ENCODE measurements around the gene YARS1. TPM values are rescaled to one million over a fixed set of nuclear protein-coding genes. Genes with fewer than 3 reads are reported as not detected.
A peak's percentile ranks its signal among the peaks of the same experiment; 100 is the strongest.

Gene YARS1
- polyA plus RNA-seq, 1 donor (not counting 4 experiments of a cell fraction or from before 2014, with no cell fraction given) = 68.4 TPM

- Histone ChIP-seq H3K9me3 (ENCODE audit: control insufficient read depth, low read depth, low read length) (no peaks in the 10 kb centered on the region), H3K36me3 (ENCODE audit: control insufficient read depth in 2 of 2, extremely low read depth in 1 of 2, insufficient read depth in 2 of 2, low read length in 2 of 2) (peaks cover 28 to 37% of the 10 kb centered on the region in 2 experiments), H3K4me2 (ENCODE audit: control insufficient read depth, extremely low read depth, insufficient read depth, low read depth, low read length) (no peak overlapping the region), H3K9me1 (ENCODE audit: control insufficient read depth, extremely low read depth, insufficient read depth, low read length) (no peaks in the 10 kb centered on the region), H3K79me2 (ENCODE audit: control insufficient read depth, insufficient read depth, low read length) (peaks cover 24% of the 10 kb centered on the region), H3K4me3 (ENCODE audit: control insufficient read depth in 2 of 3, extremely low read depth in 1 of 3, insufficient read depth in 2 of 3, low read depth in 1 of 3, low read length in 3 of 3) (no peak overlapping the region), H3K27me3 (ENCODE audit: control insufficient read depth, extremely low read depth, insufficient read depth, low read length) (no peaks in the 10 kb centered on the region), H3K9ac (ENCODE audit: control insufficient read depth, extremely low read depth, insufficient read depth, low read length) (no peak overlapping the region), H2AFZ (ENCODE audit: control insufficient read depth, low read length) (no peak overlapping the region), H3K27ac (ENCODE audit: control insufficient read depth, insufficient read depth, low read length) (no peak overlapping the region), H4K20me1 (ENCODE audit: control insufficient read depth, extremely low read depth, insufficient read depth, low read length) (peaks cover 10% of the 10 kb centered on the region), H3K4me1 (ENCODE audit: control insufficient read depth, extremely low read depth, insufficient read depth, low read length) (peaks cover 48% of the 10 kb centered on the region)
- FAIRE-seq (no peak), DNase-seq (ENCODE audit: low read depth, low spot score) (no peak)
- TF ChIP-seq, protein P1, sequence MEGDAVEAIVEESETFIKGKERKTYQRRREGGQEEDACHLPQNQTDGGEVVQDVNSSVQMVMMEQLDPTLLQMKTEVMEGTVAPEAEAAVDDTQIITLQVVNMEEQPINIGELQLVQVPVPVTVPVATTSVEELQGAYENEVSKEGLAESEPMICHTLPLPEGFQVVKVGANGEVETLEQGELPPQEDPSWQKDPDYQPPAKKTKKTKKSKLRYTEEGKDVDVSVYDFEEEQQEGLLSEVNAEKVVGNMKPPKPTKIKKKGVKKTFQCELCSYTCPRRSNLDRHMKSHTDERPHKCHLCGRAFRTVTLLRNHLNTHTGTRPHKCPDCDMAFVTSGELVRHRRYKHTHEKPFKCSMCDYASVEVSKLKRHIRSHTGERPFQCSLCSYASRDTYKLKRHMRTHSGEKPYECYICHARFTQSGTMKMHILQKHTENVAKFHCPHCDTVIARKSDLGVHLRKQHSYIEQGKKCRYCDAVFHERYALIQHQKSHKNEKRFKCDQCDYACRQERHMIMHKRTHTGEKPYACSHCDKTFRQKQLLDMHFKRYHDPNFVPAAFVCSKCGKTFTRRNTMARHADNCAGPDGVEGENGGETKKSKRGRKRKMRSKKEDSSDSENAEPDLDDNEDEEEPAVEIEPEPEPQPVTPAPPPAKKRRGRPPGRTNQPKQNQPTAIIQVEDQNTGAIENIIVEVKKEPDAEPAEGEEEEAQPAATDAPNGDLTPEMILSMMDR (optimal IDR thresholded peaks at IDR 0.05 in 1 of 3, IDR thresholded peaks at IDR 0.05 in 1 of 3, conservative IDR thresholded peaks at IDR 0.05 in 1 of 3; ENCODE audit: extremely low read depth in 1 of 3, insufficient read depth in 2 of 3, low read length in 3 of 3) = no peak
- no peak for TF ChIP-seq EZH2 (IDR thresholded peaks at IDR 0.05; ENCODE audit: low read length)
- dilution Hi-C loops (cut with MboI; ENCODE audit: extremely low pct_ligation_motif_present, low sequenced_read_pairs) = no loop called here
These were observed 46.9 kb downstream of the YARS1 start for GRCh38 chr1:32770221-32770731.

DNA sequence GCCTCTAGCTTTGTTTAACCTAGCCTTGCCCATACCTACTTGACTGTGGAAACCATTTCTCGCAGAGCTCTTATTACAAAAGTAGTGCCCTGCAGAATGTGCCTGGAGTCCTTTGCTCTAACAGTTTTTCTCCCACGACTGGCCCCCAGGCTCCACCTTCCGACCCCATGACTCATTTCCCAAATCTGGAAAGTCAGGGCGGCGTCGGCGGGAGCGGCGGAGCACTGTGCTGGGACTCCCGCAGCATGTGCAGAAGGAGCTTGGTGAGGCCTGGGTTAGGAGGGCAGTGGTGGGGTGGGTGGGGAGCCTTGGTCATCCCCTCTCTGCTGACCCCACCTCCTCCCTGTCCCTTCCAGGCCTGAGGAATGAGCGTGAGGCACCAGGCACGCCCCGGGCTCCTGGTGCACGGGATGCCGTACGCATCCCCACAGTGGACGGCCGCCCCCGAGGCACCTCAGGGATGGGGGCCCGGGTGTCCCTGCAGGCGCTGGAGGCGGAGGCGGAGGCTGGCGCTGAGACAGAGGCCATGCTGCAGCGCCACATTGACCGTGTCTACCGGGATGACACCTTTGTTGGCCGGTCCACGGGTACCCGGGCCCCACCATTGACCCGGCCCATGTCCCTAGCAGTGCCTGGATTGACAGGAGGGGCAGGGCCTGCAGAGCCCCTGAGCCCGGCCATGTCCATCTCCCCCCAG lies 47.5 kb downstream of the YARS1 start:
- Histone ChIP-seq H3K9ac (ENCODE audit: control insufficient read depth, extremely low read depth, insufficient read depth, low read length) (no peak overlapping the region), H3K27ac (ENCODE audit: control insufficient read depth, insufficient read depth, low read length) (no peak overlapping the region), H3K27me3 (ENCODE audit: control insufficient read depth, extremely low read depth, insufficient read depth, low read length) (no peaks in the 10 kb centered on the region), H3K79me2 (ENCODE audit: control insufficient read depth, insufficient read depth, low read length) (peaks cover 30% of the 10 kb centered on the region), H3K9me3 (ENCODE audit: control insufficient read depth, low read depth, low read length) (no peaks in the 10 kb centered on the region), H3K9me1 (ENCODE audit: control insufficient read depth, extremely low read depth, insufficient read depth, low read length) (no peaks in the 10 kb centered on the region), H2AFZ (ENCODE audit: control insufficient read depth, low read length) (no peak overlapping the region), H3K36me3 (ENCODE audit: control insufficient read depth in 2 of 2, extremely low read depth in 1 of 2, insufficient read depth in 2 of 2, low read length in 2 of 2) (peaks cover 28 to 37% of the 10 kb centered on the region in 2 experiments), H3K4me2 (ENCODE audit: control insufficient read depth, extremely low read depth, insufficient read depth, low read depth, low read length) (peak overlapping the region; percentile 35), H3K4me3 (ENCODE audit: control insufficient read depth in 2 of 3, extremely low read depth in 1 of 3, insufficient read depth in 2 of 3, low read depth in 1 of 3, low read length in 3 of 3) (no peak overlapping the region), H4K20me1 (ENCODE audit: control insufficient read depth, extremely low read depth, insufficient read depth, low read length) (peaks cover 10% of the 10 kb centered on the region), H3K4me1 (ENCODE audit: control insufficient read depth, extremely low read depth, insufficient read depth, low read length) (peaks cover 42% of the 10 kb centered on the region)
- dilution Hi-C loops (cut with MboI; ENCODE audit: extremely low pct_ligation_motif_present, low sequenced_read_pairs) = no loop called here
- TF ChIP-seq EZH2 (IDR thresholded peaks at IDR 0.05; ENCODE audit: low read length) = no peak
- TF ChIP-seq, protein P1 (optimal IDR thresholded peaks at IDR 0.05 in 1 of 3, IDR thresholded peaks at IDR 0.05 in 1 of 3, conservative IDR thresholded peaks at IDR 0.05 in 1 of 3; ENCODE audit: extremely low read depth in 1 of 3, insufficient read depth in 2 of 3, low read length in 3 of 3) = no peak
- FAIRE-seq (peak; percentile 57), DNase-seq (ENCODE audit: low read depth, low spot score) (no peak)
